ENCODE measurements around the gene PILRB. TPM values are rescaled to one million over a fixed set of nuclear protein-coding genes. Genes with fewer than 3 reads are reported as not detected.
A peak's percentile ranks its signal among the peaks of the same experiment; 100 is the strongest.

The PILRB gene
- total RNA-seq, 1 donor from 2014 or later = 40.1 TPM

GRCh38 chr7:100397315-100398081 is 39.6 kb downstream of the PILRB start:
- no peak for DNase-seq (ENCODE audit: low spot score)
- no peak for TF ChIP-seq CTCF (IDR thresholded peaks at IDR 0.05; ENCODE audit: unreplicated experiment)
- no peaks in the 10 kb centered on the region for H3K9me3 Mint-ChIP-seq (ENCODE audit: unreplicated experiment)

GRCh38 chr7:100398239-100398638 is 40.3 kb downstream of the PILRB start:
- Mint-ChIP-seq H3K4me1 (ENCODE audit: unreplicated experiment) (peaks cover 65% of the 10 kb centered on the region), H3K27me3 (ENCODE audit: unreplicated experiment) (peaks cover 4% of the 10 kb centered on the region), H3K27ac (ENCODE audit: unreplicated experiment) (peak overlapping the region; percentile 70), H3K9me3 (ENCODE audit: unreplicated experiment) (no peaks in the 10 kb centered on the region), H3K4me3 (ENCODE audit: unreplicated experiment) (peak overlapping the region; percentile 84), H3K36me3 (ENCODE audit: low read depth, unreplicated experiment) (no peaks in the 10 kb centered on the region)
- TF ChIP-seq CTCF (IDR thresholded peaks at IDR 0.05; ENCODE audit: unreplicated experiment) = no peak
- peak; percentile 19 for DNase-seq (ENCODE audit: low spot score)

More at GRCh38 chr7:100397315-100398081, 39.6 kb downstream of the PILRB start:
- no peaks in the 10 kb centered on the region for H3K36me3 Mint-ChIP-seq (ENCODE audit: low read depth, unreplicated experiment)
- peaks cover 4% of the 10 kb centered on the region for H3K27me3 Mint-ChIP-seq (ENCODE audit: unreplicated experiment)
- H3K27ac Mint-ChIP-seq (ENCODE audit: unreplicated experiment) = peak overlapping the region; percentile 70
- peaks cover 60% of the 10 kb centered on the region for H3K4me1 Mint-ChIP-seq (ENCODE audit: unreplicated experiment)
- peak overlapping the region; percentile 76 for H3K4me3 Mint-ChIP-seq (ENCODE audit: unreplicated experiment)

GRCh38 chr7:100400041-100400440 is 42.1 kb downstream of the PILRB start:
- no peak for TF ChIP-seq CTCF (IDR thresholded peaks at IDR 0.05; ENCODE audit: unreplicated experiment)
- Mint-ChIP-seq H3K36me3 (ENCODE audit: low read depth, unreplicated experiment) (no peaks in the 10 kb centered on the region), H3K4me1 (ENCODE audit: unreplicated experiment) (peaks cover 63% of the 10 kb centered on the region), H3K27me3 (ENCODE audit: unreplicated experiment) (peaks cover 4% of the 10 kb centered on the region), H3K4me3 (ENCODE audit: unreplicated experiment) (no peak overlapping the region), H3K9me3 (ENCODE audit: unreplicated experiment) (no peaks in the 10 kb centered on the region), H3K27ac (ENCODE audit: unreplicated experiment) (peak overlapping the region; percentile 6)
- no peak for DNase-seq (ENCODE audit: low spot score)

GRCh38 chr7:100400656-100401055 is 42.7 kb downstream of the PILRB start:
- peak; percentile 56 for DNase-seq (ENCODE audit: low spot score)
- H3K4me3 Mint-ChIP-seq (ENCODE audit: unreplicated experiment) = no peak overlapping the region
- H3K9me3 Mint-ChIP-seq (ENCODE audit: unreplicated experiment) = no peaks in the 10 kb centered on the region
- no peaks in the 10 kb centered on the region for H3K36me3 Mint-ChIP-seq (ENCODE audit: low read depth, unreplicated experiment)
- no peak overlapping the region for H3K27ac Mint-ChIP-seq (ENCODE audit: unreplicated experiment)
- TF ChIP-seq CTCF (IDR thresholded peaks at IDR 0.05; ENCODE audit: unreplicated experiment) = no peak
- peaks cover 63% of the 10 kb centered on the region for H3K4me1 Mint-ChIP-seq (ENCODE audit: unreplicated experiment)
- H3K27me3 Mint-ChIP-seq (ENCODE audit: unreplicated experiment) = peaks cover 4% of the 10 kb centered on the region

- Mint-ChIP-seq H3K27me3 (ENCODE audit: unreplicated experiment) (peaks cover 5% of the 10 kb centered on the region), H3K36me3 (ENCODE audit: low read depth, unreplicated experiment) (no peaks in the 10 kb centered on the region), H3K4me3 (ENCODE audit: unreplicated experiment) (no peak overlapping the region), H3K9me3 (ENCODE audit: unreplicated experiment) (no peaks in the 10 kb centered on the region), H3K27ac (ENCODE audit: unreplicated experiment) (peak overlapping the region; percentile 49), H3K4me1 (ENCODE audit: unreplicated experiment) (peaks cover 61% of the 10 kb centered on the region)
- no peak for TF ChIP-seq CTCF (IDR thresholded peaks at IDR 0.05; ENCODE audit: unreplicated experiment)
- DNase-seq (ENCODE audit: low spot score) = no peak
Measured at GRCh38 chr7:100401811-100402210, 43.9 kb downstream of the PILRB start.
